Panc1 (cell line): Measurements from ENCODE around the gene DALRD3. TPM values are rescaled to one million over a fixed set of nuclear protein-coding genes. Genes with fewer than 3 reads are reported as not detected.
A peak's percentile ranks its signal among the peaks of the same experiment; 100 is the strongest.

Experiments
- ATAC-seq: fragments of 200-7000 bp; cut with Tn5 transposase; 2 replicates; pipeline ENCODE4 v1.9.1; 2020; ENCODE audit warnings: mild to moderate bottlenecking, moderate library complexity
- BruUV-seq: library from RNA; stranded (reverse); fragments of 400-500 nt; replicated peaks from 2 replicates; lab custom pipeline; 2021; lab: Mats Ljungman, UMichigan
- CTCF ChIA-PET: fragments of 300-600 bp; sonication (Branson Sonifier 250); formaldehyde crosslinking; loops from one replicate; lab custom pipeline; 2022; ENCODE audit warnings: antibody characterized with exemption; lab: Charles Lee
- POLR2A ChIA-PET: fragments of 300-600 bp; sonication (Branson Sonifier 250); formaldehyde crosslinking; loops from one replicate; lab custom pipeline; 2022; ENCODE audit warnings: antibody characterized with exemption; lab: Charles Lee
- DNase-seq: peaks from one replicate; pipeline ENCODE4 v3.0.0-alpha.2; 2010; ENCODE audit warnings: low read depth, low spot score
- H3K27ac ChIP-seq: 2 replicates; pipeline ENCODE4 v1.5.1; 2011; ENCODE audit warnings: mild to moderate bottlenecking, low read length, inconsistent platforms
- H3K27me3 ChIP-seq: fragments of 200-500 bp; sonication (Bioruptor generic); 2 replicates; pipeline ENCODE4 v1.6.0; 2014; ENCODE audit warnings: low read length, inconsistent platforms; ENCODE audit not compliant: control insufficient read depth, insufficient read depth
- H3K36me3 ChIP-seq: fragments of 200-500 bp; sonication (Bioruptor generic); 2 replicates; pipeline ENCODE4 v1.5.1; 2014; ENCODE audit warnings: inconsistent platforms, mild to moderate bottlenecking, low read length, moderate library complexity; ENCODE audit not compliant: control insufficient read depth, insufficient read depth
- H3K4me1 ChIP-seq: 2 replicates; pipeline ENCODE4 v1.5.1; 2011; ENCODE audit warnings: inconsistent platforms, mild to moderate bottlenecking, low read length, moderate library complexity; ENCODE audit not compliant: control insufficient read depth, insufficient read depth
- H3K4me3 ChIP-seq, 2 experiments: 2 replicates each; pipeline ENCODE4 v1.5.1; 2011 to 2012; ENCODE audit warnings: low read depth in 2 of 2, low read length in 2 of 2, mild to moderate bottlenecking in 2 of 2, inconsistent platforms in 1 of 2, moderate library complexity in 1 of 2
- H3K9me3 ChIP-seq: fragments of 200-500 bp; sonication (Bioruptor generic); 2 replicates; pipeline ENCODE4 v1.5.1; 2014; ENCODE audit warnings: low read depth, mild to moderate bottlenecking, inconsistent platforms, low read length, moderate library complexity; ENCODE audit not compliant: control insufficient read depth, insufficient read depth
- CTCF ChIP-seq: fragments of 450-650 bp; IDR thresholded peaks from 2 replicates; pipeline ENCODE4 v1.5.1; 2017; ENCODE audit warnings: mild to moderate bottlenecking
- POLR2AphosphoS5 ChIP-seq: IDR thresholded peaks from 2 replicates; pipeline ENCODE4 v1.6.1; 2012; ENCODE audit warnings: mild to moderate bottlenecking, low read depth, low read length, moderate library complexity
- SIN3A ChIP-seq: IDR thresholded peaks from 2 replicates; pipeline ENCODE4 v1.6.1; 2012; ENCODE audit warnings: low read depth, mild to moderate bottlenecking, low read length, moderate library complexity, borderline replicate concordance; ENCODE audit not compliant: insufficient read depth
- TCF7L2 ChIP-seq: IDR thresholded peaks from 2 replicates; pipeline ENCODE4 v1.6.1; 2011; ENCODE audit warnings: mild to moderate bottlenecking, low read depth, low read length, inconsistent platforms
- in situ Hi-C: cut with HindIII; loops from 2 replicates; pipeline ENCODE4 v1.10.0; 2016; ENCODE audit warnings: low sequenced_read_pairs, low pct_unique_long_range_greater_than_20kb
- intact Hi-C: fragments of 100-400 bp; cut with micrococcal nuclease; formaldehyde crosslinking; loops from one replicate; pipeline ENCODE4 v1.10.0; 2022; ENCODE audit not compliant: unreplicated experiment
- total RNA-seq: library from RNA; stranded (reverse); gene quantifications from one replicate; pipeline ENCODE4 v1.2.1, GENCODE V29; 2021; ENCODE audit not compliant: unreplicated experiment
- TF ChIP-seq, protein P1 (sequence below), 2 experiments: IDR thresholded peaks; 2 replicates each; pipeline ENCODE4 v1.6.1; 2011 to 2012; ENCODE audit warnings: low read depth in 2 of 2, control low read depth in 1 of 2, low read length in 1 of 2, mild to moderate bottlenecking in 1 of 2, moderate library complexity in 1 of 2; ENCODE audit not compliant: insufficient read depth in 1 of 2

Gene DALRD3
- total RNA-seq, 1 experiment from 2014 or later = 22.5 TPM

DNA sequence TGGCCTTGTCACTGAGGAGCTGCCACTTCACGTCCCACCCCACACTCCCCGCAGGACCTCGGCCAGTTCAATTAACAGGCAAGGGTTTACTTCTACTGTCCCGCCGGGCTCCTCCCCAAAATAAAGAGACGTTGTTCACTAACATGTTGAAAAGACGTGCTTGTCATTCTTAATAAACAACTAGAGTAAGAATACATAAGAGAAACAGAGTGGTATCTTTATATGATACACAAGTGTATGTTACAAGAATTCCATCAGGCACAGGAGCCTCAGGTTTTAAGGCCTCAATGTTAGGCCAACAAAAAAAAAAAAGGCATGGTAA is 11.1 kb upstream of the DALRD3 start:
- no peak overlapping the region for H3K4me3 ChIP-seq

GRCh38 chr3:49028673-49029562 is 10.5 kb upstream of the DALRD3 start, which contains the start of gene IMPDH2:
IMPDH2 (minus strand) TSS chr3:49029398; CDS start chr3:49029350, 48 bp downstream.
- Histone ChIP-seq H3K36me3 (peaks cover 12% of the 10 kb centered on the region), H3K9me3 (no peaks in the 10 kb centered on the region), H3K27ac (peak within 1 kb of the TSS; percentile 79), H3K4me3 (peak within 1 kb of the TSS; percentile 50 to 79), H3K27me3 (no peaks in the 10 kb centered on the region), H3K4me1 (peaks cover 29% of the 10 kb centered on the region)
- intact Hi-C loops = no loop called here
- ATAC-seq (peak; percentile 91), DNase-seq (peak; percentile 71)
- in situ Hi-C loops = no loop called here
- no TSS peak for BruUV-seq
- POLR2A ChIA-PET = interaction anchor here (0.6 to 0.7 kb wide), 3 partner anchors 65 to 195 kb away, joined by 3 read pairs; partner anchors contain the start of gene QRICH1
- CTCF ChIA-PET = no interaction called here
- TF ChIP-seq POLR2AphosphoS5 (peak; percentile 99), TCF7L2 (no peak), SIN3A (peak; percentile 67; the same call in 1 of the 2 replicates)
- TF ChIP-seq, protein P1, sequence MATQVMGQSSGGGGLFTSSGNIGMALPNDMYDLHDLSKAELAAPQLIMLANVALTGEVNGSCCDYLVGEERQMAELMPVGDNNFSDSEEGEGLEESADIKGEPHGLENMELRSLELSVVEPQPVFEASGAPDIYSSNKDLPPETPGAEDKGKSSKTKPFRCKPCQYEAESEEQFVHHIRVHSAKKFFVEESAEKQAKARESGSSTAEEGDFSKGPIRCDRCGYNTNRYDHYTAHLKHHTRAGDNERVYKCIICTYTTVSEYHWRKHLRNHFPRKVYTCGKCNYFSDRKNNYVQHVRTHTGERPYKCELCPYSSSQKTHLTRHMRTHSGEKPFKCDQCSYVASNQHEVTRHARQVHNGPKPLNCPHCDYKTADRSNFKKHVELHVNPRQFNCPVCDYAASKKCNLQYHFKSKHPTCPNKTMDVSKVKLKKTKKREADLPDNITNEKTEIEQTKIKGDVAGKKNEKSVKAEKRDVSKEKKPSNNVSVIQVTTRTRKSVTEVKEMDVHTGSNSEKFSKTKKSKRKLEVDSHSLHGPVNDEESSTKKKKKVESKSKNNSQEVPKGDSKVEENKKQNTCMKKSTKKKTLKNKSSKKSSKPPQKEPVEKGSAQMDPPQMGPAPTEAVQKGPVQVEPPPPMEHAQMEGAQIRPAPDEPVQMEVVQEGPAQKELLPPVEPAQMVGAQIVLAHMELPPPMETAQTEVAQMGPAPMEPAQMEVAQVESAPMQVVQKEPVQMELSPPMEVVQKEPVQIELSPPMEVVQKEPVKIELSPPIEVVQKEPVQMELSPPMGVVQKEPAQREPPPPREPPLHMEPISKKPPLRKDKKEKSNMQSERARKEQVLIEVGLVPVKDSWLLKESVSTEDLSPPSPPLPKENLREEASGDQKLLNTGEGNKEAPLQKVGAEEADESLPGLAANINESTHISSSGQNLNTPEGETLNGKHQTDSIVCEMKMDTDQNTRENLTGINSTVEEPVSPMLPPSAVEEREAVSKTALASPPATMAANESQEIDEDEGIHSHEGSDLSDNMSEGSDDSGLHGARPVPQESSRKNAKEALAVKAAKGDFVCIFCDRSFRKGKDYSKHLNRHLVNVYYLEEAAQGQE (IDR thresholded peaks at IDR 0.05; ENCODE audit: insufficient read depth in 1 of 2, low read depth in 2 of 2, low read length in 1 of 2) = no peak

More for the DNA sequence above, 11.1 kb upstream of the DALRD3 start:
- intact Hi-C loops (no loop called here), in situ Hi-C loops (no loop called here)
- H3K36me3 ChIP-seq = peaks cover 13% of the 10 kb centered on the region
- no peak for DNase-seq
- no peak for ATAC-seq
- no peaks in the 10 kb centered on the region for H3K27me3 ChIP-seq
- H3K4me1 ChIP-seq = peaks cover 25% of the 10 kb centered on the region
- ChIA-PET CTCF (no interaction called here), POLR2A (interaction anchor here (0.6 kb wide), 1 partner anchor 196 kb away, joined by 3 read pairs; no protein-coding TSS in a partner anchor)
- TF ChIP-seq CTCF (no peak), TCF7L2 (no peak), POLR2AphosphoS5 (no peak), SIN3A (no peak)
- TF ChIP-seq, protein P1 (IDR thresholded peaks at IDR 0.05; ENCODE audit: insufficient read depth in 1 of 2, low read depth in 2 of 2, low read length in 1 of 2) = no peak
- no TSS peak for BruUV-seq
- H3K27ac ChIP-seq = peak overlapping the region; percentile 31
- no peaks in the 10 kb centered on the region for H3K9me3 ChIP-seq
